IPS DF 4.7 (cell line): ENCODE data around the gene SLF1.

ENCODE experiments used
- DNase-seq: peaks from one replicate; pipeline ENCODE4 v3.0.0-alpha.2; 2013; ENCODE audit warnings: low spot score; ENCODE audit errors: extremely low read depth

SLF1 gene

GRCh38 chr5:94660506-94660905 lies 42.0 kb downstream of the SLF1 start:
- no peak for DNase-seq

- DNase-seq = no peak
Observed at GRCh38 chr5:94661086-94661485, 42.6 kb downstream of the SLF1 start.

- no peak for DNase-seq
Observed at GRCh38 chr5:94667937-94668336, 49.5 kb downstream of the SLF1 start.

- no peak for DNase-seq
Observed at GRCh38 chr5:94670726-94671125, 52.3 kb downstream of the SLF1 start.

- no peak for DNase-seq
Observed at GRCh38 chr5:94672746-94673145, 54.3 kb downstream of the SLF1 start.

GRCh38 chr5:94674490-94675382 lies 56.3 kb downstream of the SLF1 start:
- no peak for DNase-seq

- no peak for DNase-seq
Observed at GRCh38 chr5:94675965-94676618, 57.6 kb downstream of the SLF1 start.

GRCh38 chr5:94682814-94683520 lies 64.5 kb downstream of the SLF1 start:
- DNase-seq = no peak

GRCh38 chr5:94689908-94690307 lies 71.4 kb downstream of the SLF1 start:
- DNase-seq = no peak

GRCh38 chr5:94690778-94691177 lies 72.3 kb downstream of the SLF1 start:
- DNase-seq = no peak

GRCh38 chr5:94691291-94691690 lies 72.8 kb downstream of the SLF1 start:
- no peak for DNase-seq

- DNase-seq = no peak
Observed at GRCh38 chr5:94691949-94692348, 73.5 kb downstream of the SLF1 start.

- no peak for DNase-seq
Observed at GRCh38 chr5:94692581-94692980, 74.1 kb downstream of the SLF1 start.

GRCh38 chr5:94693043-94693822 lies 74.8 kb downstream of the SLF1 start:
- DNase-seq = no peak

GRCh38 chr5:94693845-94694370 lies 75.4 kb downstream of the SLF1 start:
- no peak for DNase-seq

- no peak for DNase-seq
Observed at GRCh38 chr5:94694671-94695070, 76.2 kb downstream of the SLF1 start.

GRCh38 chr5:94698197-94698596 lies 79.7 kb downstream of the SLF1 start:
- DNase-seq = no peak

- DNase-seq = no peak
Observed at GRCh38 chr5:94699562-94699961, 81.1 kb downstream of the SLF1 start.

GRCh38 chr5:94700592-94700991 lies 82.1 kb downstream of the SLF1 start:
- no peak for DNase-seq

- DNase-seq = no peak
Observed at GRCh38 chr5:94702729-94703128, 84.3 kb downstream of the SLF1 start.

- DNase-seq = no peak
Observed at GRCh38 chr5:94705427-94705826, 87.0 kb downstream of the SLF1 start.
